Cardiac fibroblast (primary cell): ENCODE measurements around the gene ANKRD52.

ENCODE experiments used
- DNase-seq, 2 donors: peaks; one replicate each; pipeline versions ENCODE4 v3.0.0 to v3.0.0-alpha.2; 2010; ENCODE audit warnings: low read depth in 2 of 2
- H3K4me3 ChIP-seq, 2 donors: replicated peaks in 1 of 2; 1 replicate in 1 of 2; 2 replicates in 1 of 2; pipeline ENCODE4 v1.5.1; 2011; ENCODE audit warnings: low read depth in 2 of 2, low read length in 2 of 2, mild to moderate bottlenecking in 2 of 2, moderate library complexity in 1 of 2
- CTCF ChIP-seq: IDR thresholded peaks from one replicate; pipeline ENCODE4 v1.5.1; 2011; ENCODE audit warnings: low read depth, mild to moderate bottlenecking, low read length, inconsistent platforms

The ANKRD52 gene

GRCh38 chr12:56189918-56190694, 68.1 kb downstream of the ANKRD52 start:
- peak overlapping the region; percentile 56 to 75 for H3K4me3 ChIP-seq
- peak; percentile 84 to 92 for DNase-seq
- TF ChIP-seq CTCF: no peak

GRCh38 chr12:56189099-56189917, 68.9 kb downstream of the ANKRD52 start, which contains the start of gene SMARCC2:
SMARCC2 (minus strand) TSS chr12:56189483; CDS start chr12:56189461, 22 bp downstream.
- DNase-seq: peak; percentile 89 to 91
- H3K4me3 ChIP-seq: peak within 1 kb of the TSS; percentile 78 to 88
- peak; percentile 56 for TF ChIP-seq CTCF

GRCh38 chr12:56188778-56189098, 69.4 kb downstream of the ANKRD52 start:
- no peak for DNase-seq
- peak overlapping the region; percentile 78 to 88 for H3K4me3 ChIP-seq
- no peak for TF ChIP-seq CTCF

- no peak for TF ChIP-seq CTCF
- no peak for DNase-seq
These were observed 69.9 kb downstream of the ANKRD52 start for GRCh38 chr12:56188131-56188777.

More at GRCh38 chr12:56188131-56188777, 69.9 kb downstream of the ANKRD52 start:
- H3K4me3 ChIP-seq: peak overlapping the region; percentile 78 to 88
